Iris pigment epithelial cell (primary cell): ENCODE measurements around the gene DLX2.

Experiments used
- DNase-seq: peaks from one replicate; pipeline ENCODE4 v3.0.0-alpha.2; 2011; ENCODE audit warnings: low read depth

Gene DLX2

DNA sequence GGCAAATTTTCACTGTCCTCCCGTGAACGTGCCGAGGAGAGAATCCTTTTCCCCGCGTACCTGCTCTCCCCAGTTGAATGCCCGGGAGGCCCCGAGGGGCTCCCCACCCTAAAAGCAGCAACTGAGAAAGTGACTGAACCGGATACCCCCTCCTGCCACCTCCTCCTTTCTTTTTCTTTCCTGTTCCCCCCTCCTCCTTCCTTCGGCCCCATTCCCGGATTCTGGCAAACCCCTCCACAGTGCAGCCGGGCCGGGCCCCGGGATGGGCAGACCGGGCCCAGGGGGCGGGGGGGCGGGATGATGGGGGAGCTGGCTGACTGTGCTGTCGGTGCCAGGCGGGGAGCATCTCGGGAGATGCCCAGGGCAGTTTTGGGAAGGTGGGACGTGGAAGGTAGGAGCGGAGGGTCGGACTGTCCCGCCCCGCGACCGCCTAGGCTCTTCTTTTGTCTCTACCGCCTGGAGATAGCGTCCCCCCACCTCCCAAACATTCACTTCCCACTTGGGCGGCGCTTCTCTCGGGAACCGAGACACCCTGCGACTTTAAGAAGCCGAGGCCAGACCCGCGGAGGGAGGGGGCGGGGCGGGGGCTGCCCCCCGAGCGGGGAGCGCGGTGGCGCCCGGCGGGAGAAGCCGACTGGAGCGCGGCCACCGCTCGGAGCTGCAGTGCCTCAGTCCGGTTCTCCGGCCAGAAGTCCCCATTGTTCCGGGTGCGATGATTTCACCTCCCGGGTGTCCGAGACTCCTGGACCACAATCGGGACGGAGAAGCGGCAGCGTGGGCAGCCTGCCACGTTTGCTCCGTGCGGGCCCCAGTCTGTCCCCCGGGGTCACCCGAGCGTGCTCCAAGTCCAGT, 8.2 kb downstream of the DLX2 start:
- no peak for DNase-seq

DNA sequence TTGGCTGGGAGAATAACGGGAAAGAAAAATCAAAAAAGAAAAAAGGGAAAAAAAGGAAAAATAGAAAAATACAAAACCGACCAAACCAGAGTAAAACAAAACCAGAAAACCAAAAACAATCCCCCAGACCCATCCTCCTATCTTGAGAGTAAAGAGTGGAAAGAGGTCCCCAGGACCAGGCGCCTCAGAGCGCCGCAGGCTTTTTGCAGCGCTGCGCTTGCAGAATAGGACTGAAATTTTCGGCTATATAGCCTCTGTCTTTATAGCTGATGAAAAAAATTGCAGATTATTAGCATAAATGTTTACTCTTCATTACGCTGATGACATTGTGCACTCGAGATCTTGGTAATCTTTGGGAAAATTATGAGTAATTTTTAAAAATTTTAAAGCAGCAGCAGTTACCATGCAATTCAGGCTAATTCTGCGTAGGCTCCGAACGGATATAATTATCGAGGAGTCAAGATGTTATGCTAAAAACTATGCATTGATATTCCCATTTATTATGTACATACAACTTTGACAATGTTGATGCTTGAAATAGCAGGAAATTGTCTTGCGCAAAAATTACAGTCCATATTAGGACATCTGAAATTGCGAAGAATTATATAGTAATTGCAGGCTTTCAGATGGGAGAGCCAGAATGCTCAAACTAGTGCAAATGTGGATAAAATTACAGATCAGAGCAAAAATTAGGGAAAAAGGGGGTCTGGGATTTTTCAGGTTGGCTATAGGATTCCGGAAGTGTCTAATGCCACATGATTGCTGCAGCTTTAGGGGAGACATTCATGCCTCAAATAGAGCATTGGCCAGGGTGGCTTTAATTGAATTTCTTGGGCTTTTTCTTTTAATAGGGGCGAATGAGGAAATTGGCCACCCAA, 9.0 kb downstream of the DLX2 start:
- no peak for DNase-seq

DNA sequence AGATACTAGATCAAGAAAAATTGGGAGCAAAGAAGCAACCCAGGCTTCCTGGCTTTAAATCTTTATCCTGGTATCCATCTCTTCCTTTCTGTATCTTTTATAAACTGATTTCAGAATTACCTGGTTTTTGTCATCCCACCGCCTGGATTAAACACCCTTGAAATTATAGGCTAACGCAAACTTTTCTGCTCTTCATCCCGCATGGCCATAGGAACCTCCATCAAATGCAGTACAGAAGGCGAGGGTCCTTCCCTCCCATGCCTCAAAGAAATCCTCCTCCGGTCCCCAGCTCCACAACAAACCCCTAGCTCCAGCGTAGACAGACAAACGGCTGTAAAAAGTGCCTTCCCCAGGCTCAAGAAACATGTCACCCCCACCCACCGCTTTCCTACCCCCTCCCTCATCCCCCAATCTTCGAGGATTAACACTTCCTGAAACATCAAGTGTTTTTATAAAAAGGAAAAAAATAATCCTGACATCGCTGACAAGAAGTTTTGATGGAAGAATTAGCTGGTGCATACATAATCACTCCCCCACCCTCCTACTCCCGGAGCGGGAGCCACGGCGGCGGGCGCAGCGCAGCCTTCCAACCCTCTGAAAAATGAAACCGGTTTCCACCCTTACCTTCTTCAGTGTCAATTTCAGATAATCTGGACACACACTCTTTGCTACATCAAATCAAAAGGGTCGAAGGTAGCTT, 9.8 kb downstream of the DLX2 start:
- no peak for DNase-seq

DNA sequence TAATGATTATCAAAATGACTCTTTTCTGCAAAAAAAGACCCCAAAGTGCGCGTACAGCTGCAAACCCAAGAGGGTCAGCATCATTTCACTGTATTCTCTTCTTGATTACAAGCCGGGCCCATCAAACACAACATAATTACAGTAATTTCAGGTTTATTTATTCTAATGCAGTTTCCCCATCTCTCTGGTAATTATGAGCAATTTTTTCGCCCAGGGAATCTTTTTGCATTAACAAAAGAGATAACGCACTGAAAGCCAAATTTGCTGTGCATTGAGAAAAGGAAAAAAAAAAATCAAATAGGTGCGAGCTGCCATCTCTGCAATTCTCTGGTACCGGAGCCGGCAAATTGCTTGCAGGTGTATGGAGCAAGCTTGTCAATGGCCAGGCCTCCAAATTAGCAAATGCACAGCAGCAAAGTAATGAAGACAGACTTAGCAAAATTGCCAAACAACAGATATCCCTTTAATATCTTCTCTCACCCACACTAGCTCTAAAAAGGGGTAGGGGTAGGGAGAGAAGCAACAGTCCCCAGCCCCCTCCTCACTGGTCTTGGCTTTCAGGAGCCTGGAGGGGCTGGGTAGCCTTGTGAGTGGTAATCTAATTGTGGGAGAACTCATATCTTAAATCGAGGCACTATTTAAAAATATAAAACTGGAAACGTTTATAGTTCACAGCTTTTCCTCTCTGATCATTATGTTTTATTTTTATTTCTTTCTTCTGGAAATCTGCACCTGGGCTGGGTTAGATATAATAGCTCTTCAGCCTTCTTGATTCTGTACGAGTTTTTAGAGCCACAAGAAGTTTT, 10.7 kb downstream of the DLX2 start:
- no peak for DNase-seq

DNA sequence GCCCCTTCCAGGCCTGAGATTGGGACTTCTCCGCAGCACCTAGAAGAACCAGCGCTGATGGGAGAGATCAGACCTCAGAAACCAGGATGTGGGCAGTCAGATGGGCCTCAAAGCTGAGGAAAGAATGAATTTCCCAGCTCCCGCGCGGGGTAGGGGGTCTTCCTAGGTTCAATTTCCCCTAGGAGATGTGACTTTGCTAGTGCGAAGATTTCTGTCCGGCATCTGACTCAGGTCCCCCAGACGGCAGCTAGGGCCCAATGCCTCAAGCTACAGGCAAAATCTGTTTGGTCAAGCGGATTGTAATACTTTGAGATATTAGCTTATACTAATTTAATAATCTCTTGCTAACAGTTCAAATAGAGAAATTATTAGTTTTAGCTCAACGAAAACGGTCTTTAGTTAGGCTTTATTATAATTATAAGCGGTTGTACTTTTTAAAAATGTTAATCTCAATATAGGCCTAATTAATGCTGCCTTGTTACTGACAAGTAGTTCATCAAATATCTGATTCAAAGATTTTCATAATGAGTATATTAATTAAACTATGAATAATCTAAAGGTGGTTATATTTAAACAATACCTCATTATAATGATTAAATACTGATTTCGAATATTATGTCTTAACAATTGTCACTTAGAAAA, 11.6 kb downstream of the DLX2 start:
- no peak for DNase-seq

DNA sequence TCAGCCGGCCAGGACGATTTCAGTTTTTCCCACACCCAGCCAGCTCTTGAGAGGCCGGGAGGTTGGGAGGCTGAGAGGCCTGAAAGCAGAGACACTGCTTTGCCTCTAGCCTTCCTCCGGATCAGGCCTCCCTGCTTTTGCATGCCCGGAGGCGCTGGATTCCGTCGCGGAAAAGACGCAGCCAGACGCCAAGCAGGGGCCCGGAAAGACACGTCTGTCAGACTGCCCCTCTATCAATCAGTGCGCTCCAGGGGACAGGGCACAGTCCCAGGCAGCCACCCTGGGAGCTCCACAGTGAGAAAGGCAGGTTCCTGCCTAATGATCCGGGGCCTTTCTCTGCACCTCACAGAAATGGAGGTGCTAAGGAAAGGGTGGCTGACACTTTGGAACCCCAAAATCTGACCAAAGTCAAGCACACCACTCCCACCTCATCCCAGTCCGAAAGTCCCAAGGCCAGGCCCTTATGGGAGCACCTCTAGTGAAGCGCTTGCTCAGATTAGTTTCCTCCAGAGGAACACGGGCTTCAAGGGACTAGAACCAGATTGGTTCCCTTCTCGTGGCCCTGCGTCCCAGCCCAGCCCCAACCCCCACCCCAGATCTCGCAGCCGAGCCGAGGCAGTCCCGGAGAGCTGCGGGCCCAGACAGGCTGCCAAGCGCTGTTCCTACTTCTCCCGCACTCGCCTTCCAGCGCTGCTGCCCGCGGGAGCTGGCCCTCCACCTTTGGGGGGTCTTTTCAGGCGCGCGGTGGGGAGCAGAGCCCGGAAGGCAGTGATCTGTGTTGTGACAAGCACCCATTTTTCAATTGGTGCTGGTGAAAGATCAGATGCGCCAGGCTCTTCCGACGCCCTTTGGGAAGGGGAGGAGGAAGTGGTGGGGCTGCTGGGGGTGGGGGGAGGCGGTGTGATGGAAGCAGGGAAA, 12.4 kb downstream of the DLX2 start:
- DNase-seq = no peak

DNA sequence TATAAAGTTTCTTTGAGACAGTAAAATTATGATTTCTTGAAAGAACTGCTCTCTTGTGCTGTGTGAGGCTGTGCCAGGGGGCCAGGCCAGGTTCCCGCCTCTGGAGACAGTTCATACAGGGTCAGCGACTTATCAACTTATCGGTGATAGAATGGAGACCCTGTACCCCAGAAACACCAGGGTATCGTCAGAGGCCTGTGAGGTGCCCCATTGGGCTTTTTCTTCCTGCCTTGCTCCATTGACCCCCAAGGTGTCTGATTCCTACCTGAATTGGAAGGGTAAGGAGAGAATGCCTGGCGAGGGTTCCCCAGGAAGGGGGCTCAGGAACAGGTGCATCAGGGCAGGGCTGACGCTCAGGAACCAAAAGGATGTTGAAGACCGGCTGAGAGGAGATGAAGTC, 13.1 kb downstream of the DLX2 start:
- no peak for DNase-seq

DNA sequence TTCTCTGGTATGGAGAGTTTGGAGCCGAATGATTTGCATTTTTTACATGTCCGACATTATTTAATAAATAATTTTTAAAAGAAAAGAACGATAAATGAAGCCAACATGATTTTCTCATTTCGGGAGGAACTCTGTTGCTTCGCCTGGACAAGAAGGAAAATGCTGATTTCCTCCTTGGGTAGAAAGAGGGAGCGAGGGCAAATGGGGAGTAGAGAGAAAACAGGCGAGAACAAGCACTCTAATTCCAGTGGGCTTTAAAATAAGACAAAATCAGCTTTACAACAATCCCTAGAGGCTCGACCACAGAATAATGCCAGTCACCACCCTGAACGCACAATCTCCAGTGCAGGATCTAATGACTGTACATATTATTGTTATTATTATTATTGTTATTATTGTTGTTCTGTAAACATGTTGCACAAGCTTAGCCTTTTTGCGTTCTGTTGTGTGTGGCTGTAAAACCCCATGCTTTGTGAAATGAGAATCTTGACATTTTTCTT, 13.6 kb downstream of the DLX2 start:
- DNase-seq = no peak

DNA sequence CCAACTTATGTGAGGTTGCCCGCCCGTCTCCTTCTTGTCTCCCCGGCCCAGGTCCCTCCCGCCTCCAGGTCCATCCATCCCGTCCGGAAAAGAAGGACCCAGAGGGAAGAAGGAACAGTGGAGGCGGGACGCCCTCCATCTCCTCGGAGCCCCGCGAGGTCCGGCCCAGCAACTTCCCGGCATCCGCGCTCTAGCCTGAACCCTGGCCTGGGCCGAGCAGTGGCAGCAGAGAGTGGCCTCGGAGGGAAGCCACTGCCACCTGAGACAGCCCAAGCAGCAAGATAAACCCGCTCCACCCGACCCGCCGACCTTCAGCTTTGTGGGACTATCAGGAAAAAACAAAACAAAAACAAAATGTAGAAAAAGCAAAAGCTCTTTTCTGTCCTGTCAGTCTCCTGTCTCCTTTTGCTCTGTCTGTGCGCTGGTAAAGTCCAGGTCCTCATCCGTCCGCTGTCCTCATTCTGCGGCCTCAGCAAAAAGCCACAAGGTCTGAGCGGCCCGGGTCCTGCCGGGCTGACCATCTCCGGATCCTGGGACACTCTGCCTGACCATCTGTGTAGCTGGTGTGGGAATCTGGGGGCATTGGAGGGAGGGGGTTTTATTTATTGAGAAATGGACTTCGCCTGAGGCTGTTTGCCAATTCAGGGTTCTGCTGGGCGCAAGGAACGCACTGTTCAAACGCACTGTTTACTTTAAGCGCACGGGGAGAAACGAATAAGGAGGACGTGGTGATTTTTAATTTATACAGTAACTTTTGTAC, 14.3 kb downstream of the DLX2 start:
- DNase-seq = no peak

DNA sequence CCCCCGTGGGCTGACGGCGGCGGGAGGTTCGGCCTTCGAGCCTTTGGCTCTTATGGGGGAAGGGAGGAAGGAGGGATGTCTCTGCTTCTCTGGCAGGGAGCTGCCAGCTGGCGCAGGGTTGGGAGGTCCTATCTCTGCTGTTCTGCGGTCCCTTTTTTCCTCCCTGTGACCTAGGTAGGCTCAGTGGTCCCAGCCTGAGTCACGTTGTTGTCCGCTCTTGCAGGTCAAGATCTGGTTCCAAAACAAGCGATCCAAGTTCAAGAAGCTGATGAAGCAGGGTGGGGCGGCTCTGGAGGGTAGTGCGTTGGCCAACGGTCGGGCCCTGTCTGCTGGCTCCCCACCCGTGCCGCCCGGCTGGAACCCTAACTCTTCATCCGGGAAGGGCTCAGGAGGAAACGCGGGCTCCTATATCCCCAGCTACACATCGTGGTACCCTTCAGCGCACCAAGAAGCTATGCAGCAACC, 14.9 kb downstream of the DLX2 start:
- no peak for DNase-seq

DNA sequence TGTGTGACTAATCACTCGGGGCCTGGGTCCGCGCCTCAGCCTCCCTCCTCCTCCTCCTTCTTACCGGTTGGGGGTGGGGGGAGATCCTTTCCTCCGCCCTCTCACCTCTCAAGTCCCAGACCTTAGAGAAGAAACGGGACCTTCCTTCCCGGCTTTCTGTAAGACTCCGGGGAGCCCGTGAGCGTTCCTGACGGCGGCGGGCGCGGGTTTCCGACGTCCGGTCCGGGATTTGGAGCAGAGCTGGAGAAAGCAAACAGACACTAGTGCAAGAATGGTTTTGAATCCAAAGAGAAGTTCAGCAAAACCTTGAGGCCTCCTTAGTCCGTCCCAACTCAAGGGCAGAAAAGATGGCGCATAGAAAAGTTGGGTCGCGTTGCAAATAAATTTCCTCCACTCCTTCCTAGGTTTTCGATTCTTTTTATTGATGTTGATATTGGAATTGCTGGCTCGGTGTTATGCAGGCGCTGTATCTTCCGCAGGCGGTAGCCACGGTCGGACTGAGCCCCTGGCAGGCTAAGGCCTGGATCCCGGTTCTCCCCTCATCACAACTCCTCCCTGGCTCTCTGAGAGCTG, 15.4 kb downstream of the DLX2 start:
- DNase-seq = no peak

DNA sequence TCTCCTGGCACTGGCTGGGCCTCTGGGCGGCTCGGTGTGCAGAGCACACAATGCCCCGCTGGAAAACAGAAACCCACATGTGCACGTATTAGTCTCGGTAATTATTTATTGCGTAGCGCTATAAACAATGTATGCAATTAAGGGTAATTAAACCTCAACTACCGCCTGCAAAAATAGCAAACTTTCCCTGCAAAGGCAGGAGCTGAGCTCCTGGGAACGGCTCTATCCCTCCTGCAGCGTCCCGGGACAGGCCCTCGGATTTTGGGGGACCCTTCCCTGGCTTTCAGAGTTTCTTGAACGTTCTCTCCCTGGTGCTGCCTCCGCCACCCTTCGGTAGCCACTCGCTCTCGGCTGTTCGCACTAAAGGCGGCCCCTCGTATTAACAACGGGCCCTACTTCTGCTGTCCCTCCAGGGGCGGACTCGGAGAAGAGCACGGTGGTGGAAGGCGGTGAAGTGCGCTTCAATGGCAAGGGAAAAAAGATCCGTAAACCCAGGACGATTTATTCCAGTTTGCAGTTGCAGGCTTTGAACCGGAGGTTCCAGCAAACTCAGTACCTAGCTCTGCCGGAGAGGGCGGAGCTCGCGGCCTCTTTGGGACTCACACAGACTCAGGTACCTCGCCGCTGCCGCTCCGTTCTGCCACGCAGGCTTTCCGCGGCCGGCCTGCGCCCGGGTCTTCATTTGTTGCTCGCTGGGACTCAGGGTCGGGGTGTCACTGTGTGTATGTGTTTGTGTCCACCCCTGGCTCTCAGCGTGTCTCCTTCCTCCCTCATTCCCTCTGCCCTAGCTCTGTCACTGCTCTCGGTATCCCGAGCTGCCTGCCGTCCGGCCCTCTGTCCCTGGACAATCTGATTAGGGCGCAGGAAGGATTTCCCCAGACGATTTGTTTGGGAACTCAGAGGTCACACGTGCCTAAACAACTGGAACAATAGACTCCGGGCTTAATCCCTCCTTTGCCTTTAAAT, 16.2 kb downstream of the DLX2 start:
- DNase-seq = no peak

DNA sequence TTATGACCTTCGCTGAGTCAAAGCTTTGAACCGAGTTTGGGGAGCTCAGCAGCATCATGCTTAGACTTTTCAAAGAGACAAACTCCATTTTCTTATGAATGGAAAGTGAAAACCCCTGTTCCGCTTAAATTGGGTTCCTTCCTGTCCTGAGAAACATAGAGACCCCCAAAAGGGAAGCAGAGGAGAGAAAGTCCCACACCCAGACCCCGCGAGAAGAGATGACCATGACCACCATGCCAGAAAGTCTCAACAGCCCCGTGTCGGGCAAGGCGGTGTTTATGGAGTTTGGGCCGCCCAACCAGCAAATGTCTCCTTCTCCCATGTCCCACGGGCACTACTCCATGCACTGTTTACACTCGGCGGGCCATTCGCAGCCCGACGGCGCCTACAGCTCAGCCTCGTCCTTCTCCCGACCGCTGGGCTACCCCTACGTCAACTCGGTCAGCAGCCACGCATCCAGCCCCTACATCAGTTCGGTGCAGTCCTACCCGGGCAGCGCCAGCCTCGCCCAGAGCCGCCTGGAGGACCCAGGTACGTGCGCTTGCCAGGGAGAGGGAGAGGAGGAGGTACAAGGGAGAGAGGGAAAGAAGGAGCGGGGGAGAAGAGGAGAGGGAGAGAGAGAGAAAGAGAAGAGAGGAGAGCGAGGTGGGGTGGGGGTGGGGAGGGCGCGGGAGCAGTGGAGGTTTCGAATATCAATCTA, 17.1 kb downstream of the DLX2 start, which contains the start of gene DLX1:
TSS of gene DLX1 (plus strand) at position 48 of the 700 bp plus-strand sequence. CDS start at position 219, 171 bp downstream.
- no peak for DNase-seq

DNA sequence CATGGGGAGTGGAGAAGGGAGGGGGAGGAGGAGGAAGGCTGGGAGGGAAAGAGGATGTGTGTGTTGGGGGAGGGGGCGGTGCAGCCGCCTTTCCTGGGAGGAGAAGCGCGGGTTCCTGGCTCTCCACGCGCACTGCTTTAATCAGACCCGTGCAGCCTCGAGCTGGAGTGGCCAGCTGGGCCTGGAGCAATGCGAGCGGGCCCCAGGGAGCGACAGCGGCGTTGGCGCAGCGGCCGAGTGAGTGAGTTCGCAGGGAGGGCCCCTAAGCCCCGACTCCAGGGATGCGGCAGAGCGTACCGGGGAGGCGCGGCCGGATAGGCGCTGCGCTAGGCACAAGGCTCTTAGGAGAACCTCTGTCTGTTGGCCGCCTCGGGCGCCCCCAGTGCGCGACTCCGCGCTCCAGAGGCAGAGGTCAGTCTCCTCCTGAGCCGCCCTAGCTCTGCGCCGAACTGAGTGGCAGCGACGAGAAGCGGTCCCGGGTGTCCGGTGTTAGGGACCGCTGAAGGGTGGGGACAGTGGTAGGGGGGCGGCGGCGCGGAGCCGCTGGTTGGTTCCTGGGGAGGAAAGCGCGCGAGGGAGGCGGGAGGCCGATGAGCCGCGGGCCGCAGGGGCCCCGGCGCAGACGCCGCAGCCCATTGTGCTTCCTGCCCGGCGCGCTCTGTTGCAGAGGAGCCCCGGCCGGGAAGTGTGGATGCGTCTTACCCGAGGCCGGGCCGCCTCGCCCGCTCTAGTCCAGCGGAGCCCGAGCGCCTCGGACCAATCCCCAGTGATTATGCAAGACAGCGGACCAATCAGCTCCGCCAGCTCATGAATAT, 17.8 kb downstream of the DLX2 start:
- peak; percentile 94 for DNase-seq

DNA sequence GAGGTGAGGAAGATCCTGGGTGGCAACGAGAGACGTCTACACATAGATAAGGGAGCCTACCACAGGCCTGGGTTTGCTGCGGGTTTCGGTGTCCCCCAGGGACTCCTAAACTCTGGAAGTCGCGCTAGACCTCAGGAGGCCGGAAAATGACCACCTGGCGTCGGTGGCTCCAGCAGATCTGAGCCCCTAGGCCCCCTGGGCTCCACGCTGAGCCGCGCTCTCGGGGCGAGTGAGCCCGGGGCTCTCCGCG, 18.4 kb downstream of the DLX2 start:
- DNase-seq = no peak
